Measurements from ENCODE around the gene ITGB4. TPM values are rescaled to one million over a fixed set of nuclear protein-coding genes. Genes with fewer than 3 reads are reported as not detected.
"Not testable (repeated sequence)": the region's sequence is repeated elsewhere in the genome, so short reads cannot be mapped to it uniquely, and the experiment has no call there.

Gene ITGB4
- total RNA-seq, 2 experiments from 2014 or later, result 0.69 to 1.8 TPM

DNA sequence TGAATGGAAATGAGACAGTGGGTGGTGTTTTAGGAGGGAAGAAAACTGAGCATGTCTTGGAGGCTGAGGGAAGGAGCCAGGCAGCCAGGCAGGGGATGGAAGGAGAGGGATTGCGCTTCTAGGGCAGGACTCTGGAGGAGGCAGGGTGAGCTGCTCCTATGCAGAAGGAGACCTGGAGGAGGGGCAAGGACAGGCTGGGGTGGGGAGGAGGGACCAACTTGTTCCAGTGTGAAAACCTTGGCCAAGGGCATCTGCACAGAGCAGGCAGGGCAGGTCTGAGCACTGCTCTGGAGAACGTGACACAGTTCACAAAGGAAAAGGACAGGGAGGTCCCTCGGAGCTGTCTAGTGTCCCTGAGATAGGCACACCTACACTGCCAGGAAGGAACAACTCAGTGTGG lies 38.2 kb downstream of the ITGB4 start:
- ChIA-PET CTCF (interaction anchor here (1.2 to 8.7 kb wide), 6 partner anchors 9 to 127 kb away, joined by 3 to 55 read pairs (median 8); partner anchors contain the start of gene SMIM5), POLR2A (interaction anchor here (11.2 kb wide), 1 partner anchor 16 kb away, joined by 215 read pairs; no protein-coding TSS in a partner anchor)
- no peak for ATAC-seq
- Mint-ChIP-seq H3K27me3 (no peaks in the 10 kb centered on the region), H3K27ac (no peak overlapping the region), H3K36me3 (ENCODE audit: low read depth) (no peaks in the 10 kb centered on the region), H3K4me1 (ENCODE audit: low read depth) (peaks cover 16% of the 10 kb centered on the region), H3K4me3 (no peak overlapping the region), H3K9me3 (no peaks in the 10 kb centered on the region)
- DNase-seq, result no peak
- intact Hi-C loops (cut with micrococcal nuclease), result no loop called here
- TF ChIP-seq CTCF (IDR thresholded peaks at IDR 0.05), result no peak

GRCh38 chr17:75759978-75760640 lies 38.9 kb downstream of the ITGB4 start:
- ATAC-seq; intact Hi-C loops (cut with micrococcal nuclease); H3K4me3 Mint-ChIP-seq; DNase-seq; H3K27me3 Mint-ChIP-seq; H3K9me3 Mint-ChIP-seq; H3K36me3 Mint-ChIP-seq (ENCODE audit: low read depth); H3K27ac Mint-ChIP-seq: not testable (repeated sequence)
- ChIA-PET POLR2A (interaction anchor here (11.2 kb wide), 1 partner anchor 16 kb away, joined by 215 read pairs; no protein-coding TSS in a partner anchor), CTCF (interaction anchor here (1.2 to 8.7 kb wide), 6 partner anchors 10 to 128 kb away, joined by 3 to 55 read pairs (median 8); partner anchors contain the start of gene SMIM5)
- H3K4me1 Mint-ChIP-seq (ENCODE audit: low read depth), result peaks cover 10% of the 10 kb centered on the region

DNA sequence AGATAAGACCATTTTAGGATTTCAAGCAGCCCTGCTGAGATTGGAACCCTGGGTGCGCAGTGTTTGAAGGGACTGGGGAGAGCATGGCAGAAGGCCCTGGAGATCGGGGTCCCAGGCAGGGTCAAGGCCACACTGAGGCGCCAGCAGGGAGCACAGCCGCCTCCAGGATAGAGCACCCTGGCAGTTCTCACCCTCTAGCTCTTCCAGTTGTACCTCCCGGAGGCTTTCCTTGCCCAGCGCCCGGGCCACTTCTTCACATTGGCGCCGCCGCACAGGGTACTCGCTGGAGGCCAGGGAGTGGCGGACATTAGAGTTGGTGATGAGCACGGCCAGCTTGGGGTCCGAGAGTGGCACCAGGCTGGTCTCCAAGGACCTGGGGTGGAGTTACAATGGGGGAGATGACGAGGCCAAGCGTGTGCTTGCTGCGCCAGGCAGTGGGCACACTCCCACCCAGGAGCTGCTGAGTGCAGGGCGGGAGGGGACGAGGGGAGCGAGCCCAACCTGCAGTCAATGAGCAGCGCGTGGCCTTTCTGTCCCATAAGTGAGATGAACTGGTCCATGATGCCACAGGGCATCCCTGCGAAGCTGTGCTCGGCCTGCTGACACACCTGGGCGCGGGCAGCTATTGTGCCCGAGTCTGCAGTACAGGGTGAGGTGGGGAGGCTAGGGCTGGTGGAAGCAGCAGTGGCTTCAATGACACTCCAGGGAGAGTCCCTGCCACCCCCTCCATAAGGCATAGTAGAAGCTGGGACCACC lies 41.4 kb downstream of the ITGB4 start:
- intact Hi-C loops (cut with micrococcal nuclease), result no loop called here
- Mint-ChIP-seq H3K9me3 (no peaks in the 10 kb centered on the region), H3K27me3 (no peaks in the 10 kb centered on the region), H3K4me1 (ENCODE audit: low read depth) (peaks cover 10% of the 10 kb centered on the region), H3K27ac (no peak overlapping the region), H3K36me3 (ENCODE audit: low read depth) (no peaks in the 10 kb centered on the region), H3K4me3 (no peak overlapping the region)
- ATAC-seq (no peak), DNase-seq (no peak)
- ChIA-PET POLR2A (interaction anchor here (1.3 to 11.2 kb wide), 3 partner anchors 9 to 13 kb away, joined by 3 to 215 read pairs (median 21); no protein-coding TSS in a partner anchor), CTCF (interaction anchor here (1.3 to 8.7 kb wide), 9 partner anchors 8 to 130 kb away, joined by 4 to 92 read pairs (median 19); partner anchors contain the start of gene SMIM5)
- TF ChIP-seq CTCF (IDR thresholded peaks at IDR 0.05), result no peak

DNA sequence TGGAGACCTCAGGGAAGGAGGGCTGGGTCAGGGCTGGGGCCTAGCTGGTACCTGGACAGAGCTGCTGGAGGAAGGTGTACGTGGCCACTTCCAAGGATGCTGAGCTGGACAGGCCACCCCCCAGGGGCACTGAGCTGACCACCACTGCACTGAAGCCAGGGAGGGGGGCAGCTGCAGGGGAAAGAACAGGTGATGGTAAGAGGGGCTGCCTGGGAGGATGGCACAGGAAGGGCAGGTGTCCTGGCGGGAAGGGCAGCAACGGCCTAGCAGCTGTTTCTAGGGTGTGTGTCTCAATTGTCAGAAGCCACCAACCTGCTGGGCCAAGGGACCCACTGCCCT lies 42.0 kb downstream of the ITGB4 start:
- no peak overlapping the region for H3K4me3 Mint-ChIP-seq

More for the DNA sequence above, 42.0 kb downstream of the ITGB4 start:
- TF ChIP-seq CTCF (IDR thresholded peaks at IDR 0.05), result no peak
- no peaks in the 10 kb centered on the region for H3K27me3 Mint-ChIP-seq
- no peak for ATAC-seq
- no peak overlapping the region for H3K27ac Mint-ChIP-seq
- no peak for DNase-seq
- CTCF ChIA-PET, result interaction anchor here (1.0 to 8.7 kb wide), 12 partner anchors 9 to 130 kb away, joined by 4 to 92 read pairs (median 12); partner anchors contain the start of gene SMIM5
- intact Hi-C loops (cut with micrococcal nuclease), result no loop called here
- POLR2A ChIA-PET, result interaction anchor here (1.2 to 11.2 kb wide), 3 partner anchors 9 to 13 kb away, joined by 4 to 215 read pairs (median 21); no protein-coding TSS in a partner anchor
- peaks cover 10% of the 10 kb centered on the region for H3K4me1 Mint-ChIP-seq (ENCODE audit: low read depth)
- no peaks in the 10 kb centered on the region for H3K9me3 Mint-ChIP-seq
- no peaks in the 10 kb centered on the region for H3K36me3 Mint-ChIP-seq (ENCODE audit: low read depth)
